ENCODE measurements around the gene MKLN1. TPM values are rescaled to one million over a fixed set of nuclear protein-coding genes. Genes with fewer than 3 reads are reported as not detected.
"Not testable (repeated sequence)": the region's sequence is repeated elsewhere in the genome, so short reads cannot be mapped to it uniquely, and the experiment has no call there.

The MKLN1 gene
- total RNA-seq, 1 donor from 2014 or later, result 61.7 TPM

DNA sequence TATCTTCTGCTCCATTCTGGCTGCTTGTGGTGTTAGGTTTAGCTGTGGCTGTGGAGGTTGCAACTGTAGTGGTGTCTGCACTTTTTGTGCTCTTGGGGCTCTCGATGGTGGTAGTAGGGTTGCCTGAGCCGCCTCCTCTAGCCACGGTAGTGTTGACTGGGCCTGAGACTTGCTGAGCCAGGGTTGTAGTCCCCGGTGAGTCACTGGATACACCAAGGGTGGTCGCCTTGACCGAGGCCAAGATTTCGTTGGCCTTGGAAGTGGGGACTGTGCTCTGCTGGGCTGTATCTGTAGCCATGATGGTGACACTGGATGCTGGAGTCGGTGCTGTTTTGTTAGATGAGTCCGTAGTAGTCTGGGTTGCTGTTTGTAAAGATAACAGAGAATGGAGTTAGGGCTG is 183.4 kb downstream of the MKLN1 start:
- H3K36me3 Mint-ChIP-seq, result peaks cover 7% of the 10 kb centered on the region
- H3K4me3 Mint-ChIP-seq, result no peak overlapping the region
- no peaks in the 10 kb centered on the region for H3K27me3 Mint-ChIP-seq (ENCODE audit: low read depth)
- no peak overlapping the region for H3K27ac Mint-ChIP-seq
- no peaks in the 10 kb centered on the region for H3K9me3 Mint-ChIP-seq
- H3K4me1 Mint-ChIP-seq, result peaks cover 9% of the 10 kb centered on the region
- TF ChIP-seq, protein P1, sequence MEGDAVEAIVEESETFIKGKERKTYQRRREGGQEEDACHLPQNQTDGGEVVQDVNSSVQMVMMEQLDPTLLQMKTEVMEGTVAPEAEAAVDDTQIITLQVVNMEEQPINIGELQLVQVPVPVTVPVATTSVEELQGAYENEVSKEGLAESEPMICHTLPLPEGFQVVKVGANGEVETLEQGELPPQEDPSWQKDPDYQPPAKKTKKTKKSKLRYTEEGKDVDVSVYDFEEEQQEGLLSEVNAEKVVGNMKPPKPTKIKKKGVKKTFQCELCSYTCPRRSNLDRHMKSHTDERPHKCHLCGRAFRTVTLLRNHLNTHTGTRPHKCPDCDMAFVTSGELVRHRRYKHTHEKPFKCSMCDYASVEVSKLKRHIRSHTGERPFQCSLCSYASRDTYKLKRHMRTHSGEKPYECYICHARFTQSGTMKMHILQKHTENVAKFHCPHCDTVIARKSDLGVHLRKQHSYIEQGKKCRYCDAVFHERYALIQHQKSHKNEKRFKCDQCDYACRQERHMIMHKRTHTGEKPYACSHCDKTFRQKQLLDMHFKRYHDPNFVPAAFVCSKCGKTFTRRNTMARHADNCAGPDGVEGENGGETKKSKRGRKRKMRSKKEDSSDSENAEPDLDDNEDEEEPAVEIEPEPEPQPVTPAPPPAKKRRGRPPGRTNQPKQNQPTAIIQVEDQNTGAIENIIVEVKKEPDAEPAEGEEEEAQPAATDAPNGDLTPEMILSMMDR (IDR thresholded peaks at IDR 0.05; ENCODE audit: unreplicated experiment), result no peak
- no peak for DNase-seq (ENCODE audit: low spot score in 2 of 2, unreplicated experiment in 2 of 2)

DNA sequence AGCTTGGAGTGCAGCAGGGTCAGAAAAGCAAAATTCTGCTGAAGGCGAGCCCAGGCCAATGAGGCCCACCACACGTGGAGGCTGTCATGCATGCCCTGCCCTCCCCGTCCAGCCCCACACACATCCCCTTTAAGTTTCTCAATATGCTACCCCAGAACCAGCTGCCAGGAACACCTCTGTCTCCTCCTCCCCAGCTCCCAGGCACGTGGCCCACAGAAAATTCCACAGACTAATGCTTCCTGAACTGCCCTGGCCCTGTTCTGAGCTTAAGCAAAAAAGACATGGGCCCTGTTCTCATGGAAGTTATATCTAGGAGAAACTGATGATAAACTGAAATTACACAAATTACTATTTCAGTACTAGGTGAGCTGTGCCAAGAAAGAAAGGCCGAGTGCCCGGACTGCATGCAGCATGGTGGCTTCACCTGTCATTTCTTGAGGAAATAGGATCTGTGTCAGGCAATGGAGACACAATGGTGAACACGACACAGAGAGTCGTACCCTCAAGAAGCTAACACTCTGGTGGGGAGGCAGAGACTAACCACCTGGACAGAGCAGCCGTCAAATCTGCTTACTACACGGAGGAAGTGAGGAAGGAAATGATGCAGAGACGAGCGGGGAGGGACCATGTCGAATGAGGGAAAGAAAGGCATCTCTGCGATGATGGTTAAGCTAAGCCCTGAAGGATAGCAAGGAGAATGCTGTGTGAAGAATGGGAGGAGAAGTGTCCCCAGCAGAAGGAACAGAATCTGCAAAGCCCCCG is 184.3 kb downstream of the MKLN1 start:
- TF ChIP-seq, protein P1 (IDR thresholded peaks at IDR 0.05; ENCODE audit: unreplicated experiment), result no peak
- Mint-ChIP-seq H3K9me3 (no peaks in the 10 kb centered on the region), H3K27me3 (ENCODE audit: low read depth) (no peaks in the 10 kb centered on the region), H3K4me3 (no peak overlapping the region), H3K4me1 (peaks cover 9% of the 10 kb centered on the region), H3K27ac (peak overlapping the region; percentile 37), H3K36me3 (peaks cover 7% of the 10 kb centered on the region)
- no peak for DNase-seq (ENCODE audit: low spot score in 2 of 2, unreplicated experiment in 2 of 2)

DNA sequence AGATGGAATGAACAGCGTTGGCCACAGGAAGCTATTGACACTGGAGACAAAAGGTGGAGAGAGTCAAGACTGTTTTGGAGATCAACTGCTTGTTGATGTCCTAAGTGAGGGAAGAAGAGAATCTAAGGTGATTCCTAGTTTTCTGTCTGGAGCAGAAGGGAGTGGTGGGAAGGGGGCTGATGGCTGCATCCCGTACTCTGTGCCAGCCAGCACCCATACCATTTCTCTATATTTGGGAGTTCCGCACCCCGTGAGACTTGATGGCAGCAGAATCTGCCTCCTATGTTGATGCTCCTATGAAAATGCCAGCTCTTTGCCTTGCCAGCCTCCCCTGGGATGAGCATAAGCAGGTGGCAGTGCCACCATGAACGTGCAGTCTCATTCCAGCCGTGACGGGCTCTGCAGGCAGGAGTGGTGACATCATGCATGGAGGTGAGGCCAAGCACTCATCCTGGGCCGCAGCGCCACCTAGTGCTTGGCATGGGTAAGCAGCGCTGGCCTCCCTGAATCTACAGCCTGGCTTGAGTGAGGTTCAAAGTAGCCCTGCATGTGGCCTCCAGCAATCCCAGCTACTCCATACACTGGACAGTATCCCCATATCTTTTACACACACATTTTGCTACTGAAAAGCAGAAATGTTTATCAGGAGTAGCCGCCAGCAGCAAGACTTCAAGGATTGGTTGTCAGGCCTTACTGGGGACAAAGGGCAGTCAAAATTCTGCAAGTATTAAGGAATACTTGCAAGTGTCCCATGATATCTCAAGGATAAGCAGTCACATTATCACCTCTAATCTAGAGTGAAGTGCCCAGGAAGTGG is 185.8 kb downstream of the MKLN1 start:
- DNase-seq (ENCODE audit: low spot score in 2 of 2, unreplicated experiment in 2 of 2), result peak; percentile 76 to 86
- H3K27ac Mint-ChIP-seq, result peak overlapping the region; percentile 84
- no peaks in the 10 kb centered on the region for H3K9me3 Mint-ChIP-seq
- peaks cover 9% of the 10 kb centered on the region for H3K4me1 Mint-ChIP-seq
- peak overlapping the region; percentile 27 for H3K4me3 Mint-ChIP-seq
- H3K36me3 Mint-ChIP-seq, result peaks cover 5% of the 10 kb centered on the region
- TF ChIP-seq, protein P1 (IDR thresholded peaks at IDR 0.05; ENCODE audit: unreplicated experiment), result peak; percentile 93
- H3K27me3 Mint-ChIP-seq (ENCODE audit: low read depth), result no peaks in the 10 kb centered on the region

DNA sequence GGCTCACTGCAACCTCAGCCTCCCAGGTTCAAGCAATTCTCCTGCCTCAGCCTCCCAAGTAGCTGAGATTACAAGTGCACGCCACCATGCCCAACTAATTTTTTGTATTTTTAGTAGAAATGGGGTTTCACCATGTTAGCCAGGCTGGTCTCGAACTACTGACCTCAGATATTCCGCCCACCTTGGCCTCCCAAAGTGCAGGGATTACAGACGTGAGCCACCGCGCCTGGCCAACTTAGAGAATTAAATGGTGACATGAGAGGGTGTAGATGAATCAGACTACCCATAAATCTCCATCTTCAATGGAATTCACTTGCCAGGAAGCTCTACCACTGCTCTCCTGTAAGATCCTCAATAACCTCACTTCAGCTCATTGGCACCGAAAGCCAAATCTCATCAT is 187.8 kb downstream of the MKLN1 start:
- H3K27me3 Mint-ChIP-seq (ENCODE audit: low read depth); H3K36me3 Mint-ChIP-seq; H3K27ac Mint-ChIP-seq; DNase-seq (ENCODE audit: low spot score in 2 of 2, unreplicated experiment in 2 of 2); H3K9me3 Mint-ChIP-seq; H3K4me3 Mint-ChIP-seq: not testable (repeated sequence)
- H3K4me1 Mint-ChIP-seq, result peaks cover 10% of the 10 kb centered on the region

DNA sequence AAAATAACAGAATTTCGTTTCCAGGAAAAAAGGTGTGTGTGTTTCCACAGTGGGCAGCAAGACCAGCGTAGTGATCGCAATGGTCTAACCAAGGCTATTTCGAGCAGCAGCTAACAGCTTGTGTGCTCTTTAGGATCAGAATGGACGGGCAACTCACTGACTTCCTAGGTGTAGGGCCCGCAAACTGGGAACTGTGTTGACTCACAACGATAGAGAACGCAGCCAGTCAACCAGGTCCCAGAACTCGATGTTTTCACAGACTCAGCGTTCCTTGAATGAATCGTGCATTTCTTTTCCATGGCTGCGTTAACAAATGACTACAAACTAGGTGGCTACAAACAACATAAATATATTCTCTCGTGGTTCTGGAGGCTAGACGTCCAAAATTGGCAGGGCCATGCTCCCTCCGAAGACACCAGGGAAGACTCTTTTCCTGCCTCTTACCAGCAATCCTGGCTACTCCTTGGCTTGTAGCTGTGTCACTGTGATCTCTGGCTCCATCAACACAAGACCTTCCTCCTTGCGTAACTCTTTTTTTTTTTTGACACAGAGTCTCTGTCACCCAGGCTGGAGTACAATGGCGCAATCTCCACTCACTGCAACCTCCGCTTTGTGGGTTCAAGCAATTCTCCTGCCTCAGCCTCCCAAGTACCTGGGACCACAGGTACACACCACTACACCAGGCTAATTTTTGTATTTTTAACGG is 189.7 kb downstream of the MKLN1 start:
- TF ChIP-seq, protein P1 (IDR thresholded peaks at IDR 0.05; ENCODE audit: unreplicated experiment), result no peak
- Mint-ChIP-seq H3K27ac (no peak overlapping the region), H3K9me3 (no peaks in the 10 kb centered on the region), H3K4me3 (no peak overlapping the region), H3K36me3 (no peaks in the 10 kb centered on the region), H3K4me1 (peaks cover 16% of the 10 kb centered on the region), H3K27me3 (ENCODE audit: low read depth) (no peaks in the 10 kb centered on the region)
- no peak for DNase-seq (ENCODE audit: low spot score in 2 of 2, unreplicated experiment in 2 of 2)
